T-helper 2 cell treated with Interferon-gamma antibody and Interleukin-4, amounts not matched to agents 5 μg/mL and 100 μg/mL, for 36 hours (primary cell): ENCODE measurements around the gene RFX7.
"Not testable (repeated sequence)": the region's sequence is repeated elsewhere in the genome, so short reads cannot be mapped to it uniquely, and the experiment has no call there.

Experiments used
- DNase-seq: peaks from one replicate; pipeline ENCODE4 v3.0.0; 2021; ENCODE audit warnings: low spot score
- H3K27ac Mint-ChIP-seq: one replicate; pipeline ENCODE4 v1.8.0; 2021; ENCODE audit warnings: mild to moderate bottlenecking, mixed read lengths
- H3K27me3 Mint-ChIP-seq: one replicate; pipeline ENCODE4 v1.8.0; 2021; ENCODE audit warnings: low read depth, mixed read lengths
- H3K36me3 Mint-ChIP-seq: one replicate; pipeline ENCODE4 v1.8.0; 2021; ENCODE audit warnings: low read depth, mixed read lengths
- H3K4me1 Mint-ChIP-seq: one replicate; pipeline ENCODE4 v1.8.0; 2021; ENCODE audit warnings: low read depth, mixed read lengths
- H3K4me3 Mint-ChIP-seq: one replicate; pipeline ENCODE4 v1.8.0; 2022; ENCODE audit warnings: mild to moderate bottlenecking, moderate library complexity, mixed read lengths
- H3K9me3 Mint-ChIP-seq: one replicate; pipeline ENCODE4 v1.8.0; 2021; ENCODE audit warnings: mixed read lengths

The RFX7 gene

GRCh38 chr15:56243163-56244037 lies at the start of gene RFX7:
RFX7 (minus strand) TSS chr15:56243879; CDS start chr15:56243285, 594 bp downstream.
- Mint-ChIP-seq H3K36me3 (peaks cover 26% of the 10 kb centered on the region), H3K4me1 (peaks cover 41% of the 10 kb centered on the region), H3K27me3 (no peaks in the 10 kb centered on the region), H3K9me3 (no peaks in the 10 kb centered on the region), H3K4me3 (peak within 1 kb of the TSS; percentile 99), H3K27ac (peak within 1 kb of the TSS; percentile 98)
- DNase-seq: peak; percentile 82

GRCh38 chr15:56292546-56293316 lies 49.1 kb upstream of the RFX7 start:
- Mint-ChIP-seq H3K27ac (no peak overlapping the region), H3K4me3 (no peak overlapping the region), H3K27me3 (no peaks in the 10 kb centered on the region), H3K4me1 (no peaks in the 10 kb centered on the region), H3K9me3 (no peaks in the 10 kb centered on the region), H3K36me3 (no peaks in the 10 kb centered on the region)
- no peak for DNase-seq

- H3K36me3 Mint-ChIP-seq: no peaks in the 10 kb centered on the region
These were observed 48.1 kb upstream of the RFX7 start for GRCh38 chr15:56291741-56292140.

GRCh38 chr15:56286213-56286612 lies 42.5 kb upstream of the RFX7 start:
- Mint-ChIP-seq H3K27ac (no peak overlapping the region), H3K36me3 (no peaks in the 10 kb centered on the region), H3K27me3 (no peaks in the 10 kb centered on the region), H3K4me3 (no peak overlapping the region), H3K9me3 (no peaks in the 10 kb centered on the region), H3K4me1 (no peaks in the 10 kb centered on the region)
- no peak for DNase-seq

More at GRCh38 chr15:56291741-56292140, 48.1 kb upstream of the RFX7 start:
- H3K4me3 Mint-ChIP-seq: no peak overlapping the region
- no peak for DNase-seq
- H3K9me3 Mint-ChIP-seq: no peaks in the 10 kb centered on the region
- H3K4me1 Mint-ChIP-seq: no peaks in the 10 kb centered on the region
- H3K27ac Mint-ChIP-seq: no peak overlapping the region
- H3K27me3 Mint-ChIP-seq: no peaks in the 10 kb centered on the region

- H3K36me3 Mint-ChIP-seq: no peaks in the 10 kb centered on the region
- peaks cover 7% of the 10 kb centered on the region for H3K9me3 Mint-ChIP-seq
- H3K4me3 Mint-ChIP-seq: no peak overlapping the region
- no peaks in the 10 kb centered on the region for H3K4me1 Mint-ChIP-seq
- no peak for DNase-seq
- no peaks in the 10 kb centered on the region for H3K27me3 Mint-ChIP-seq
- no peak overlapping the region for H3K27ac Mint-ChIP-seq
These were observed 37.5 kb upstream of the RFX7 start for GRCh38 chr15:56281145-56281544.

GRCh38 chr15:56273724-56274123 lies 30.0 kb upstream of the RFX7 start:
- H3K4me3 Mint-ChIP-seq: no peak overlapping the region
- H3K27ac Mint-ChIP-seq: no peak overlapping the region
- no peak for DNase-seq
- no peaks in the 10 kb centered on the region for H3K4me1 Mint-ChIP-seq
- no peaks in the 10 kb centered on the region for H3K36me3 Mint-ChIP-seq
- no peaks in the 10 kb centered on the region for H3K27me3 Mint-ChIP-seq
- peaks cover 10% of the 10 kb centered on the region for H3K9me3 Mint-ChIP-seq

DNA sequence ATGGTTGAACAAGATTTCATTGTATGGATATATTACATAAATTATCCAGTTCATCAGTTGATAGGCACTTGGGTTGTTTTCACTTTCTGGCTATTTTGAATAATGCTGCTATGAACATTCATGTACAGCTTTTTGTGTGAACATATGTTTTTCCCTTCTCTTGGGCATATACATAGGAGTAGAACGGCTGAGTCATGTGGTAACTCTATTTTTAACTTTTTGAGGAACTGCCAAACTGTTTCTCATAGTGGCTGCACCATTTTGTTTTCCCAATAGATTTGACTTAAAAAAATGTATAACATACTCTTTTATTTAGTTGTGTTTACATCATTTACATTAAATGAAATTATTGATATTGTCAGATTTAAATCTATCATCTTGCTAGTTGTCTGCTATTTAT lies 28.8 kb upstream of the RFX7 start:
- no peak overlapping the region for H3K4me3 Mint-ChIP-seq
- H3K36me3 Mint-ChIP-seq: no peaks in the 10 kb centered on the region
- peaks cover 9% of the 10 kb centered on the region for H3K9me3 Mint-ChIP-seq
- no peak overlapping the region for H3K27ac Mint-ChIP-seq
- H3K27me3 Mint-ChIP-seq: no peaks in the 10 kb centered on the region
- no peaks in the 10 kb centered on the region for H3K4me1 Mint-ChIP-seq
- no peak for DNase-seq

DNA sequence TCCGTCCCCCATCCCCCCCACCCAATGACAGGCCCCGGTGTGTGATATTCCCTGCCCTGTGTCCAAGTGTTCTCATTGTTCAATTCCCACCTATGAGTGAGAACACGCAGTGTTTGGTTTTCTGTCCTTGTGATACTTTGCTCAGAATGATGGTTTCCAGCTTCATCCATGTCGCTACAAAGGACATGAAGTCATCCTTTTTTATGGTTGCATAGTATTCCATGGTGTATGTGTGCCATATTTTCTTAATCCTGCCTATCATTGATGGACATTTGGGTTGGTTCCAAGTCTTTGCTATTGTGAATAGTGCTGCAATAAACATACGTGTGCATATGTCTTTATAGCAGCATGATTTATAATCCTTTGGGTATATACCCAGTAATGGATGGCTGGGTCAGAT lies 22.8 kb upstream of the RFX7 start:
- H3K27me3 Mint-ChIP-seq, H3K36me3 Mint-ChIP-seq: not testable (repeated sequence)

GRCh38 chr15:56261854-56262509 lies 18.3 kb upstream of the RFX7 start:
- Mint-ChIP-seq H3K4me3 (no peak overlapping the region), H3K27ac (no peak overlapping the region), H3K9me3 (no peaks in the 10 kb centered on the region), H3K4me1 (peaks cover 19% of the 10 kb centered on the region), H3K36me3 (no peaks in the 10 kb centered on the region), H3K27me3 (peaks cover 10% of the 10 kb centered on the region)
- DNase-seq: no peak

More for the DNA sequence above, 22.8 kb upstream of the RFX7 start:
- H3K4me3 Mint-ChIP-seq, H3K4me1 Mint-ChIP-seq, H3K27ac Mint-ChIP-seq, DNase-seq, H3K9me3 Mint-ChIP-seq: not testable (repeated sequence)

DNA sequence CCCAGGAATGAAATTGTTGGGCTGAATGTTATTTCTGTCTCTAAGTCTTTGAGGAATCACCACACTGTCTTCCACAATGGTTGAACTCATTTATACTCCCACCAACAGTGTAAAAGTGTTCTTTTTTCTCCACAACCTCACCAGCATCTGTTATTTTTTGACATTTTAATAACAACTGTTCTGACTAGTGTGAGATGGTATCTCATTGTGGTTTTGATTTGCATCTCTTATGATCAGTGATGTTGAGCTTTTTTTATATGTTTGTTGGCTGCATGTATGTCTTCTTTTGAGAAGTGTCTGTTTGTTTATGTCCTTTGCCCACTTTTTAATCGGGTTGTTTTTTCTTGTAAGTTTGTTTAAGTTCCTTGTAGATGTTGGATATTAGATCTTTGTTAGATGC lies 13.6 kb upstream of the RFX7 start:
- not testable (repeated sequence) for H3K4me3 Mint-ChIP-seq, H3K27ac Mint-ChIP-seq, H3K9me3 Mint-ChIP-seq, H3K36me3 Mint-ChIP-seq, DNase-seq
- H3K4me1 Mint-ChIP-seq: peaks cover 18% of the 10 kb centered on the region
- peaks cover 33% of the 10 kb centered on the region for H3K27me3 Mint-ChIP-seq

DNA sequence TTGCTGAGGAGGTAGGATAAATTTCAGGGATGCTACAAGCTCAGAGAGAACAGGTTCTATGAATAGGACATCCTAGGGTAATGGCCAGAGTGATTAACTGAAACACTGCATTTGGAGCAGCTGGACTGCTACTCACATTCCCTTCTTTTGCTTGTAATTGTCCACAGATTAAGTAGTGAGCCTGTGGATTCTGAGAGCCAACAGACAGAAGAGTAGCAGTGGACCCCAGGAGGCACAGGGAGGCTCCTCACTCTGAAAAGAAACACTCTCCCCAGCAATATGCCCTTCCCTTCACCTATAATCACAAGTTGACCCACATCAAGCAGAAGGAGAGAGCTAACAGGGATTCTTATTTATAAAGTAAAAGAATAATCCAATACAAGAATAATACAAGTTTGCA lies 10.6 kb upstream of the RFX7 start:
- H3K36me3 Mint-ChIP-seq: no peaks in the 10 kb centered on the region
- peaks cover 33% of the 10 kb centered on the region for H3K27me3 Mint-ChIP-seq

GRCh38 chr15:56252386-56252785 lies 8.7 kb upstream of the RFX7 start:
- H3K27ac Mint-ChIP-seq: no peak overlapping the region
- H3K36me3 Mint-ChIP-seq: no peaks in the 10 kb centered on the region
- no peaks in the 10 kb centered on the region for H3K9me3 Mint-ChIP-seq
- peaks cover 27% of the 10 kb centered on the region for H3K27me3 Mint-ChIP-seq
- DNase-seq: no peak
- H3K4me3 Mint-ChIP-seq: no peak overlapping the region
- H3K4me1 Mint-ChIP-seq: peaks cover 6% of the 10 kb centered on the region

More for the DNA sequence above, 10.6 kb upstream of the RFX7 start:
- peaks cover 12% of the 10 kb centered on the region for H3K4me1 Mint-ChIP-seq
- no peaks in the 10 kb centered on the region for H3K9me3 Mint-ChIP-seq
- no peak overlapping the region for H3K27ac Mint-ChIP-seq
- H3K4me3 Mint-ChIP-seq: no peak overlapping the region
- no peak for DNase-seq

DNA sequence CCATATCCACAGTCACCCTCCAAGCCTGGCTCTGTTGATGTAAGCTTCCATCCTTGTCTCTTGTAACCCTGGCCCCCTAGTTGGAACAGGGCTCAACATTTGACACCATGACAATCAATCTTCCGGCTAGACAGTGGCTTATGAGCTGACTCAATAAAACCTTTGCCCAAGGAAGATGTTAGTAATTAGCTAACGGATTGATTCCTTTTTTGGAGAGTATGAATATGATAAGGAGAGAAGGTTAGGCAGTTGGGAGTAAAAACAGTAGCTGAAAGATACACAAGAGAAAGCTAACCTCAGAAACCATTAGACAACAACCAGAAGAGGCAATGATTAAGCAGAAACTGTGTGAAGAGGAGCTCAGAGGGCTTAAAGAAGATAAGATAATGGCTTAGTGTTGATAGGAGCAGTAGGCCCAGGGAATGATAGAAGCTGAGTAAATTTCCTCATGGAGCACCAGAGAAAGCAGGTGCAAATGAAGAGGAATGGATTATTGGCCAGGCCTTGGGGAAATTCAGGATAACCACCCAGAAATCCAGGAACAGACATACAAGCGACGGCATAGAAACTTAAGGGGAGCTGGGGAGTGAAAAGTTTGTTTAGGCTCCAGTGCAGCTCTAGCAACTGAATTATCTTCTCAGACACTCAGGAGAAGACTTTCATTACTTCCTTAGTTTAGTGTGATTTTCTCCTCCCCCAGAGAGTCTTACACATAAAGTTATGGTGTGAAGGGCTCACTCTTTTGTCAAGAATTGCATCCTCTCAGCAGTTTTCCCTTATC lies 7.8 kb upstream of the RFX7 start:
- Mint-ChIP-seq H3K27me3 (peaks cover 20% of the 10 kb centered on the region), H3K4me3 (no peak overlapping the region), H3K36me3 (no peaks in the 10 kb centered on the region), H3K4me1 (peaks cover 2% of the 10 kb centered on the region), H3K9me3 (no peaks in the 10 kb centered on the region), H3K27ac (no peak overlapping the region)
- no peak for DNase-seq
